ENCODE data around the gene NPHP1.
"Not testable (repeated sequence)": the region's sequence is repeated elsewhere in the genome, so short reads cannot be mapped to it uniquely, and the experiment has no call there.

NPHP1 gene

DNA sequence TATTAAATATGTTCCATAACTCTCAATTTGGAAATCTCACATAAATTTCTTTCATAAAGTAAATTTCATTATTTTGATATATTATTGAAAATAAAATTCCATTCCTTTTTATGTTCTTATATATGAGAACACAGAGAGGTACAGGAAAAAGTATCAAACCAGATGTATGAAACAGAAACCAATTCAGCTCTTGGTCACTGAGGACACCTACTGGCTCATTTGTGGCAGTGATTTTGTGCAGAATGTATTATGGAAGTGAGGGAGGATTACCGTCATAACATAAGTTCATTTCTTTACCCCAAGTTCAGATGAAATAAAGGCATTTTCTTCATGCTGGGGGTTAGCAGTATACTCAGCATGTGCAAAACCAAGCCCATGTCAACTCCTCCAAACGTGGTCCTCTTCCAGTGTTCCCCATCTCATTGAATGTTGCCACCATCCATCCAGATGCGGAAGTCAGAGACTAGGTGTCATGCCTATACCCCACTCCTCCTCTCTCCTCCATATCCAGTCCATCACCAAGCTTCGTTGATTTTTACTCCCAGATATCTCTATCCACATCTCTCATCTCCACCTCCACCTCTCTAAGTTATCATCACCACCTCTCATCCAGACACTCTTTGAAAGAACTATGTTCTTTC, 47.5 kb downstream of the NPHP1 start:
- H3K4me1 ChIP-seq (ENCODE audit: control insufficient read depth in 5 of 5, insufficient read depth in 5 of 5, low read length in 5 of 5): peaks cover 0 to 4% (median 0%) of the 10 kb centered on the region in 5 donors
- no peaks in the 10 kb centered on the region for H3K9me3 ChIP-seq (ENCODE audit: control insufficient read depth in 5 of 5, low read length in 5 of 5)
- no peak overlapping the region for H3K9ac ChIP-seq (ENCODE audit: low read length in 5 of 5)
- no peaks in the 10 kb centered on the region for H3K27me3 ChIP-seq (ENCODE audit: control insufficient read depth in 5 of 5, insufficient read depth in 4 of 5, low read length in 5 of 5)
- H3K36me3 ChIP-seq (ENCODE audit: control insufficient read depth in 5 of 5, insufficient read depth in 5 of 5, low read length in 5 of 5): no peaks in the 10 kb centered on the region
- no peak overlapping the region for H3K27ac ChIP-seq (ENCODE audit: low read depth, low read length)
- H3K4me3 ChIP-seq (ENCODE audit: low read depth in 1 of 5, low read length in 5 of 5): no peak overlapping the region

GRCh38 chr2:110154828-110155227, 50.0 kb downstream of the NPHP1 start:
- not testable (repeated sequence) for H3K36me3 ChIP-seq (ENCODE audit: control insufficient read depth in 5 of 5, insufficient read depth in 5 of 5, low read length in 5 of 5)

DNA sequence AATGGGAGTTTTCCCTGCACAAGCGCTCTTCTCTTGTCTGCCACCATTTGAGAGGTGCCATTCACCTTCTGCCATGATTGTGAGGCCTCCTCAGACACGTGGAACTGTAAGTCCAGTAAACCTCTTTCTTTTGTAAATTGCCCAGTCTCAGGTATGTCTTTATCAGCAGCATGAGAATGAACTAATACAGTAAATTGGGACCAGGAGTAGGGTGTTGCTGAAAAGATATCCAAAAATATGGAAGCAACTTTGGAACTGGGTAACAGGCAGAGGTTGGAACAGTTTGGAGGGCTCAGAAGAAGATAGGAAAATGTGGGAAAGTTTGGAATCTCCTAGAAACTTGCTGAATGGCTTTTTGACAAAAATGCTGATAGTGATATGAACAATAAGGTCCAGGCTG, 50.6 kb downstream of the NPHP1 start:
- H3K27ac ChIP-seq (ENCODE audit: low read depth, low read length): not testable (repeated sequence)

More at GRCh38 chr2:110154828-110155227, 50.0 kb downstream of the NPHP1 start:
- H3K27me3 ChIP-seq (ENCODE audit: control insufficient read depth in 5 of 5, insufficient read depth in 4 of 5, low read length in 5 of 5); H3K4me3 ChIP-seq (ENCODE audit: low read depth in 1 of 5, low read length in 5 of 5); H3K9me3 ChIP-seq (ENCODE audit: control insufficient read depth in 5 of 5, low read length in 5 of 5); H3K9ac ChIP-seq (ENCODE audit: low read length in 5 of 5); H3K4me1 ChIP-seq (ENCODE audit: control insufficient read depth in 5 of 5, insufficient read depth in 5 of 5, low read length in 5 of 5); H3K27ac ChIP-seq (ENCODE audit: low read depth, low read length): not testable (repeated sequence)

GRCh38 chr2:110153416-110153815, 51.4 kb downstream of the NPHP1 start:
- Histone ChIP-seq H3K9ac (ENCODE audit: low read length in 5 of 5) (no peak overlapping the region), H3K9me3 (ENCODE audit: control insufficient read depth in 5 of 5, low read length in 5 of 5) (no peaks in the 10 kb centered on the region), H3K27me3 (ENCODE audit: control insufficient read depth in 5 of 5, insufficient read depth in 4 of 5, low read length in 5 of 5) (no peaks in the 10 kb centered on the region), H3K4me1 (ENCODE audit: control insufficient read depth in 5 of 5, insufficient read depth in 5 of 5, low read length in 5 of 5) (peaks cover 0 to 4% (median 0%) of the 10 kb centered on the region in 5 donors), H3K36me3 (ENCODE audit: control insufficient read depth in 5 of 5, insufficient read depth in 5 of 5, low read length in 5 of 5) (no peaks in the 10 kb centered on the region), H3K4me3 (ENCODE audit: low read depth in 1 of 5, low read length in 5 of 5) (no peak overlapping the region), H3K27ac (ENCODE audit: low read depth, low read length) (no peak overlapping the region)

More for the DNA sequence above, 50.6 kb downstream of the NPHP1 start:
- H3K4me1 ChIP-seq (ENCODE audit: control insufficient read depth in 5 of 5, insufficient read depth in 5 of 5, low read length in 5 of 5); H3K9ac ChIP-seq (ENCODE audit: low read length in 5 of 5); H3K9me3 ChIP-seq (ENCODE audit: control insufficient read depth in 5 of 5, low read length in 5 of 5); H3K27me3 ChIP-seq (ENCODE audit: control insufficient read depth in 5 of 5, insufficient read depth in 4 of 5, low read length in 5 of 5); H3K4me3 ChIP-seq (ENCODE audit: low read depth in 1 of 5, low read length in 5 of 5); H3K36me3 ChIP-seq (ENCODE audit: control insufficient read depth in 5 of 5, insufficient read depth in 5 of 5, low read length in 5 of 5): not testable (repeated sequence)

- Histone ChIP-seq H3K4me3 (ENCODE audit: low read depth in 1 of 5, low read length in 5 of 5) (no peak overlapping the region), H3K27me3 (ENCODE audit: control insufficient read depth in 5 of 5, insufficient read depth in 4 of 5, low read length in 5 of 5) (no peaks in the 10 kb centered on the region), H3K4me1 (ENCODE audit: control insufficient read depth in 5 of 5, insufficient read depth in 5 of 5, low read length in 5 of 5) (peaks cover 0 to 4% (median 0%) of the 10 kb centered on the region in 5 donors), H3K36me3 (ENCODE audit: control insufficient read depth in 5 of 5, insufficient read depth in 5 of 5, low read length in 5 of 5) (no peaks in the 10 kb centered on the region), H3K9me3 (ENCODE audit: control insufficient read depth in 5 of 5, low read length in 5 of 5) (no peaks in the 10 kb centered on the region), H3K27ac (ENCODE audit: low read depth, low read length) (no peak overlapping the region), H3K9ac (ENCODE audit: low read length in 5 of 5) (no peak overlapping the region)
Observed at GRCh38 chr2:110152943-110153342, 51.9 kb downstream of the NPHP1 start.

- Histone ChIP-seq H3K4me3 (ENCODE audit: low read depth in 1 of 5, low read length in 5 of 5) (no peak overlapping the region), H3K36me3 (ENCODE audit: control insufficient read depth in 5 of 5, insufficient read depth in 5 of 5, low read length in 5 of 5) (no peaks in the 10 kb centered on the region), H3K27ac (ENCODE audit: low read depth, low read length) (no peak overlapping the region), H3K27me3 (ENCODE audit: control insufficient read depth in 5 of 5, insufficient read depth in 4 of 5, low read length in 5 of 5) (no peaks in the 10 kb centered on the region), H3K4me1 (ENCODE audit: control insufficient read depth in 5 of 5, insufficient read depth in 5 of 5, low read length in 5 of 5) (peaks cover 0 to 4% (median 0%) of the 10 kb centered on the region in 5 donors), H3K9me3 (ENCODE audit: control insufficient read depth in 5 of 5, low read length in 5 of 5) (no peaks in the 10 kb centered on the region), H3K9ac (ENCODE audit: low read length in 5 of 5) (no peak overlapping the region)
Observed at GRCh38 chr2:110149330-110150220, 55.2 kb downstream of the NPHP1 start.

DNA sequence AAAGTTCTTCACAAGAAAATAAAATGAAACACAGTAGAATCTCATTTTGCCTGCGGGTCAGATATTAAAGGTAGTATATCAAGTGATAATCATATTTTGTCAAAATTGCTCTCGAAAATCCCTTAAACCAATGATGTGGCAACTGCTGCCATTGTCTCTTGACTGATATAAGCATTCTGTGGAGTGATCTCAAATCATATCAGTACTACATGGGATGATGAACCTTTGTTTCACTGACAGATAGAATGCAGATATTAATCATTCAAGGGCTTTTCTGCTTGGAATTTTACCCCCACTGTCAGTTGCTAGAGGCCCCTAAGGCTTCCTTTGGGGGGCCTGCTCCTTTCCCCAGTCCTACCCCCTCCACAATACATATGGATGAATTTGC, 57.9 kb downstream of the NPHP1 start:
- Histone ChIP-seq H3K27me3 (ENCODE audit: control insufficient read depth in 5 of 5, insufficient read depth in 4 of 5, low read length in 5 of 5) (no peaks in the 10 kb centered on the region), H3K4me3 (ENCODE audit: low read depth in 1 of 5, low read length in 5 of 5) (no peak overlapping the region), H3K4me1 (ENCODE audit: control insufficient read depth in 5 of 5, insufficient read depth in 5 of 5, low read length in 5 of 5) (no peaks in the 10 kb centered on the region), H3K36me3 (ENCODE audit: control insufficient read depth in 5 of 5, insufficient read depth in 5 of 5, low read length in 5 of 5) (peaks cover 0 to 5% (median 0%) of the 10 kb centered on the region in 5 donors), H3K9me3 (ENCODE audit: control insufficient read depth in 5 of 5, low read length in 5 of 5) (no peaks in the 10 kb centered on the region), H3K27ac (ENCODE audit: low read depth, low read length) (no peak overlapping the region), H3K9ac (ENCODE audit: low read length in 5 of 5) (no peak overlapping the region)

GRCh38 chr2:110146183-110146944, 58.4 kb downstream of the NPHP1 start:
- H3K27me3 ChIP-seq (ENCODE audit: control insufficient read depth in 5 of 5, insufficient read depth in 4 of 5, low read length in 5 of 5): no peaks in the 10 kb centered on the region
- peaks cover 0 to 5% (median 0%) of the 10 kb centered on the region in 5 donors for H3K36me3 ChIP-seq (ENCODE audit: control insufficient read depth in 5 of 5, insufficient read depth in 5 of 5, low read length in 5 of 5)
- H3K9me3 ChIP-seq (ENCODE audit: control insufficient read depth in 5 of 5, low read length in 5 of 5): no peaks in the 10 kb centered on the region
- no peak overlapping the region for H3K9ac ChIP-seq (ENCODE audit: low read length in 5 of 5)
- H3K4me3 ChIP-seq (ENCODE audit: low read depth in 1 of 5, low read length in 5 of 5): no peak overlapping the region
- no peaks in the 10 kb centered on the region for H3K4me1 ChIP-seq (ENCODE audit: control insufficient read depth in 5 of 5, insufficient read depth in 5 of 5, low read length in 5 of 5)
- H3K27ac ChIP-seq (ENCODE audit: low read depth, low read length): no peak overlapping the region

DNA sequence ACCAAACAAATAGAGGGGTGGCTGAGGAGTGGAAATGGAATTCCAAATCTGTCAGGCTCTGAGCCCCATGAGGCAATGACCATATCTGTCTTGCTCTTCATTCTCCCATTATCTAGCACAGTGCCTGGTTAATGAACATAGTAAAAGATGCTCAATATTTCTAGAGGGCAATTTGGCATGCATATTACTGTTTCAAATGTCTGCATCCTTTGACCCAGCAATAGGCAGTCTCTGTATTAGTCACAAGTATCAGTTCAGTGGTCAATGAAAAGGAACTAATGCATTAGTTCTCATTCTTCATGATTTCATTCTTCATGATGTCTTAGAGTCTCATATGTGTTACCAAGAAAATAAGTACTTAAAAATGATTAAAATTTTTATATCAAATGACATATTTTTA, 60.8 kb downstream of the NPHP1 start:
- Histone ChIP-seq H3K9ac (ENCODE audit: low read length in 5 of 5) (no peak overlapping the region), H3K27me3 (ENCODE audit: control insufficient read depth in 5 of 5, insufficient read depth in 4 of 5, low read length in 5 of 5) (no peaks in the 10 kb centered on the region), H3K4me1 (ENCODE audit: control insufficient read depth in 5 of 5, insufficient read depth in 5 of 5, low read length in 5 of 5) (no peaks in the 10 kb centered on the region), H3K9me3 (ENCODE audit: control insufficient read depth in 5 of 5, low read length in 5 of 5) (no peaks in the 10 kb centered on the region), H3K4me3 (ENCODE audit: low read depth in 1 of 5, low read length in 5 of 5) (no peak overlapping the region), H3K36me3 (ENCODE audit: control insufficient read depth in 5 of 5, insufficient read depth in 5 of 5, low read length in 5 of 5) (peaks cover 0 to 5% (median 0%) of the 10 kb centered on the region in 5 donors), H3K27ac (ENCODE audit: low read depth, low read length) (no peak overlapping the region)

GRCh38 chr2:110140401-110140800, 64.4 kb downstream of the NPHP1 start:
- H3K27ac ChIP-seq (ENCODE audit: low read depth, low read length): no peak overlapping the region
- no peak overlapping the region for H3K4me3 ChIP-seq (ENCODE audit: low read depth in 1 of 5, low read length in 5 of 5)
- no peak overlapping the region for H3K9ac ChIP-seq (ENCODE audit: low read length in 5 of 5)
- no peaks in the 10 kb centered on the region for H3K27me3 ChIP-seq (ENCODE audit: control insufficient read depth in 5 of 5, insufficient read depth in 4 of 5, low read length in 5 of 5)
- H3K9me3 ChIP-seq (ENCODE audit: control insufficient read depth in 5 of 5, low read length in 5 of 5): no peaks in the 10 kb centered on the region
- peaks cover 0 to 5% (median 0%) of the 10 kb centered on the region in 5 donors for H3K36me3 ChIP-seq (ENCODE audit: control insufficient read depth in 5 of 5, insufficient read depth in 5 of 5, low read length in 5 of 5)
- H3K4me1 ChIP-seq (ENCODE audit: control insufficient read depth in 5 of 5, insufficient read depth in 5 of 5, low read length in 5 of 5): no peaks in the 10 kb centered on the region
